HG02798 (cell line): Measurements from ENCODE around the gene ANKRD35.
"Not testable (repeated sequence)": the region's sequence is repeated elsewhere in the genome, so short reads cannot be mapped to it uniquely, and the experiment has no call there.

ENCODE experiments used
- ATAC-seq: cut with Tn5 transposase; IDR thresholded peaks from one replicate; pipeline ENCODE4 v1.9.1; 2021; ENCODE audit warnings: mild to moderate bottlenecking; ENCODE audit not compliant: unreplicated experiment, poor library complexity

Gene ANKRD35

GRCh38 chr1:145858901-145859490 is 26.7 kb downstream of the ANKRD35 start, which contains the start of gene PIAS3:
TSS of gene PIAS3 (minus strand) at chr1:145859081. CDS start at chr1:145858990, 91 bp downstream.
- ATAC-seq, result peak; percentile 89

DNA sequence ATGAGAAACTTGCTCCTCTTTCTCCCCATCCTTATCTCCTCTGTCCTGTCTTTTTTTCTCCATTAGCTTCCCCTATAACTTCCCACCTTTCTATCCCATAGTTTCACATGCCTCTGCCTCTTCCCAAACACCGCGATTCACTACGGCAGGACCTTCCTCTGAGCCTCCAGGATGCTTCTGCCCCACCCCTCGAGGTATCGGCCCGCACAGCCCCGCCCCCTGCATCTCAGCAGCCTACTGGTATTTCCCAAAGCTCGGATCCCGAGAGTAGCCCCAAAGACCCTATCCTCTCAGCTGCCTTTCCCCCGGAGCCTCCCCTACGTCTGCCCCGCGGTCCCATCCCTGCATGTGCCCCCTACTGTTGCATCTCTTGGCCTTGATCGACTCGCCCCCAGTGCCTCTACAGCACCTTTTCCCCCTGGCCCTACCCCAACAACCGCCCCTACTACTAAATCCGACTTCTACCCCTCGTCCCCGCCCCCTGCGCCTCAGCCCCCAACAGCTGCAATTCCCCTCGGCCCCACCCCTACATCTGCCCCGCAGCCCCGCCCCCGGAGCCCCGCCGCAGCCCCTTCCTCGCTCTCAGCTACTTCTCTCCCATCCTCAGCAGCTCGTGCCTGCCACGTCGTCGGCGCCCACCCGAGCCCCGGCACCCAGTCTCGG is 27.3 kb downstream of the ANKRD35 start:
- no peak for ATAC-seq

GRCh38 chr1:145857170-145857569 is 28.5 kb downstream of the ANKRD35 start:
- ATAC-seq, result no peak

GRCh38 chr1:145855426-145855948 is 30.2 kb downstream of the ANKRD35 start:
- no peak for ATAC-seq

GRCh38 chr1:145849356-145850160 is 36.1 kb downstream of the ANKRD35 start:
- ATAC-seq, result no peak

DNA sequence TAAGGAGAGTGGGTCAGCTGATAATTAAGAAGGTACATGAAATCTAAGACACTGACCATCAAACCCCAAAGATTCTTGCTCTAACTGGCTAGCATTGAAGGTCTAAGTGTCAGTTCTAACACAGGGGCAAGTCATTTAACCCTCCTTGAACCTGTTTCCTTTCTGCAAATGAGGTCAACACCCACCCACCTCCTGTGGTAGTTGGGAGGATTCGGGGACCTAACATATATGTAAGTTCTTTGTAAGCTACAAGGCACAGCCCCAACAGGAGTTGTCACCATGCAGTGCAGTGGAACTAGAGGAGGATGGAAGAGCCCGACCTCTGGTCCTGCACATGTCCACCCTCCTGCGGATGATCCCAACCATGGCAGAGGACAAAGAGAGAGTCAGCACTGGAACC is 37.8 kb downstream of the ANKRD35 start:
- ATAC-seq, result no peak

DNA sequence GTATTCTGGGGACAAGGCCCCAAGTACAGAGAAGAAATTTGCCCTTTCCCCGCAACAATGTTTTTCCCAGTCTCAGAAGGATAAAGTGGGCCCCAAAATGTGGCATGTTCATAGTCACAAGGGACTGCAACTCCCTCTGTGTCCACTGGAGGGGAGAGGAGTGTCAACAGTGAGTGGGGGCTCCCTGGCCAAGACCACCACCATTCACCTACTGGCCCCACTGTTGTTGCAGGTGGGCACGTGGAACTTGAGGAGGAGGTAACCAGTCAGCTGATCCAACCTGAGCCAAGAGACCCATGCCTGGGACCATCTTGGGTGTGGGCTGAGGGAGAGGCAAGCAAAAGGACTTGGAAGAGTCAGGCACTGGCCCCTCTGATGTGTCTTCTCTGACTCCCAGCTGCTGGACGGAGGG is 39.5 kb downstream of the ANKRD35 start:
- ATAC-seq, result no peak

GRCh38 chr1:145845514-145846161 is 40.0 kb downstream of the ANKRD35 start, which contains the start of gene NUDT17:
TSS of gene NUDT17 (plus strand) at chr1:145845630. CDS start at chr1:145845641, 11 bp downstream.
- ATAC-seq, result peak; percentile 72

- ATAC-seq, result peak; percentile 61
Observed at GRCh38 chr1:145845144-145845513, 40.5 kb downstream of the ANKRD35 start.

- ATAC-seq, result no peak
Observed at GRCh38 chr1:145843031-145843430, 42.6 kb downstream of the ANKRD35 start.

DNA sequence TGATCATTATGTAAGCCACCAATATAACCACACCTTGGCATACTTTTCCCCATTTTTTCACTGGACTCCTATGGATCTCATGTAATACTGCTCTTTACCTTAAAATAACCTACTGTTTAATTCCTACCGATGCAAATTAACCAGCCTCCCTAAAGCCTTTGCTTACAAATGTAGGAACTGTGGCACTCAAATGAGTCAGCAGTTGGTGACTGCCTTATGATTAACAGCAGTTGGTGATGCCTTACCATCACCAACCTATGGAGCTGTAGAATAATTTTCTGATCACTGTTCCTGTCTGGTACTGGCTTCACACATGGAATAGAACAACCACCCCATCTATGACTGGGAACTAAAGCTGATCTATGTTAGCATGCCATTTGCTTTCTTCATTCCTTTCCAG is 48.0 kb downstream of the ANKRD35 start:
- no peak for ATAC-seq

DNA sequence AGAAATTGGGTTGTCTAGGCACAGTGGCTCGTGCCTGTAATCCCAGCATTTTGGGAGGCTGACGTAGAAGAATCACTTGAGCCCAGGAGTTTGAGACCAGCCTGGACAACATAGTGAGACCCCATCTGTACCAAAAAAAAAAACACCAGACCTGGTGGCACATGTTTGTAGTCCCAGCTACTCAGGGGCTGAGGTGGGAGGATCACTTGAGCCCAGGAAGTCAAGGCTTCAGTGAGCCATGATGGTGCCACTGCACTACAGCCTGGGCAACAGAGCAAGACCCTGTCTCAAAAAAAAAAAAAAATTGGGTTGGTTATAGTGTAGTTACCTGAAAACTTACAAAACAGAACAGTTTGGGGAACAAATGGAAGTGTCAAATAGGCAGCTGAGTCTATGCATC is 54.9 kb downstream of the ANKRD35 start:
- ATAC-seq, result not testable (repeated sequence)

DNA sequence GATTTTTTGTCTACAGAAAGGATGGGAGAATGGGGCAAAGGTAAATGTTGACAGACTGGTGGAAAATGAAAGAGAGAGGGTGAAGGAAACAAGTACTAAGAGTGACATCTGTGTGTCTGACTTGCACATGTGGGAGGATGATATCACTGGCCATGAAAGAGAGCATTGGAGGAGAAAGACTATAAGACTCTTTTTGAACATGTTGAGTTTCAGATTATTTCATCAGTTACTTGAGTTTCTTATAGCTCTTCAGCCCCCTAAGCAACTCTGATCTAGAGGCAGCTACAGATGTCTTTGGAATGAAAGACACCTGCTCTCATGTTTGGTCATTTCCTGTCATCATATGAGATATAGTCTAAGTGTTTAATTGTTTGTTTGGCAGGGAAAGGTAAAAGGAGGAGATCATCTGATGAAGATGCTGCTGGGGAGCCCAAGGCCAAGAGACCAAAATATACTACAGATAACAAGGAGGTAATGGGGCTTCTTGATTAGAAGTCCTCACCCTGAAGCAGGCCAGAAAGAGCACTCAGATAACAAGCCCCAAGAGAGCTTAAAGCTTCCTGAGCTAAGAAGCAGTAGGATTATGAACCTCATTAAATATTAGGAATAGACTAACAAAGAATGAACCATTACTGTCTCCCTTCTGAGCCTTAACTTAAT is 57.2 kb downstream of the ANKRD35 start:
- no peak for ATAC-seq

DNA sequence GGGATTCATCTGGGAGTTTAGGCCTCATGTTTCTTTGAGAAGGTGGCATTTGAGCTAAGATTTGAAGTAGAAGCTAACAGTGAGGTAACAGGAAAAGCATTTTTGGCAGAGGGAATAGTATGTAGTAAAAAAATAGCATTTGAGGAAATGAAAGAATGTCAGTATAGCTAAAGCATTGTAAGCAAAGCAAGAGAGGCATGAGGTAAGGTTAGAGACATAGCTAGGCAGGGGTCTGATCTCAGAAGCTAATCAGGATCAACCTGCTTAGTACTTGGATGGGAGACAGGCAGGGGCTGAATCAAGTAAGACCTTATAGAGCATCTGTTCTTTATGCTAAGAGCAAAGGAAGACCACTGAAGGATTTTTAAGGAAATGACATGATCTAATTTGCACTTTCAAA is 57.7 kb downstream of the ANKRD35 start:
- no peak for ATAC-seq

DNA sequence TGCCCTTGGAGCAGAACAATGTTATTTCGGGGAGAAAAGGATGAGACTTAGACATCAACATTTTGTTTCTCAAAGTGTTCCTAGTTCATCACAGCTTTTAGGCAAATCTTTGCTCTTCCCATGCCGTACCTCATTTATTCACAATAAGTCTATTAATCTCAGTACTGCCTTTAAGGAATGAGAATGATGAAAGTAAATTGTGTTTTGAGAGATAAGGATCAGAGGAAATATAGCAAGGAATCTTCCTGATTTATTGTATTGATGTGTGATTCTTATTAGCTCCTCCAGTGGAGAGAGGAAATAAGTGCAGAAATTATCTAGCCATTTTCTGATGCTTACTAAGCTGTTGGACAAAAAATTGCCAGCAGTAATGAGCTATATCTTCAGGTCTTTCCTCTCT is 59.6 kb downstream of the ANKRD35 start:
- ATAC-seq, result no peak

DNA sequence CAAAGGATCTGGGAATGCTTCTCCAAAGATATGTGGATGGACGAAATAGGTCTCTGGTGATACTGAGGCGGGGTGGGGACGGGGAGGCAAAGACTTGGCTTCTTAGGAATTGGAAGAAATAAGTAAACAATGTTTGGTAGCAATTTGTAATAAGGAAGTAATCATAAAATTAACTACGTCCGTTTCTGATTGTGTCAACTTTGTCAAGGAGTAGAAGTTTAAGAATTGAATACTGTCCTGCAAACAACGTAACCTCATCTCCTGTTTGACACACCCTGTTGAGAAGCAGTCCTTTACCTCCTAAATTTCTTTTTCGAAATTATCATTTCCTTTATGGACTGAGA is 61.2 kb downstream of the ANKRD35 start:
- no peak for ATAC-seq

DNA sequence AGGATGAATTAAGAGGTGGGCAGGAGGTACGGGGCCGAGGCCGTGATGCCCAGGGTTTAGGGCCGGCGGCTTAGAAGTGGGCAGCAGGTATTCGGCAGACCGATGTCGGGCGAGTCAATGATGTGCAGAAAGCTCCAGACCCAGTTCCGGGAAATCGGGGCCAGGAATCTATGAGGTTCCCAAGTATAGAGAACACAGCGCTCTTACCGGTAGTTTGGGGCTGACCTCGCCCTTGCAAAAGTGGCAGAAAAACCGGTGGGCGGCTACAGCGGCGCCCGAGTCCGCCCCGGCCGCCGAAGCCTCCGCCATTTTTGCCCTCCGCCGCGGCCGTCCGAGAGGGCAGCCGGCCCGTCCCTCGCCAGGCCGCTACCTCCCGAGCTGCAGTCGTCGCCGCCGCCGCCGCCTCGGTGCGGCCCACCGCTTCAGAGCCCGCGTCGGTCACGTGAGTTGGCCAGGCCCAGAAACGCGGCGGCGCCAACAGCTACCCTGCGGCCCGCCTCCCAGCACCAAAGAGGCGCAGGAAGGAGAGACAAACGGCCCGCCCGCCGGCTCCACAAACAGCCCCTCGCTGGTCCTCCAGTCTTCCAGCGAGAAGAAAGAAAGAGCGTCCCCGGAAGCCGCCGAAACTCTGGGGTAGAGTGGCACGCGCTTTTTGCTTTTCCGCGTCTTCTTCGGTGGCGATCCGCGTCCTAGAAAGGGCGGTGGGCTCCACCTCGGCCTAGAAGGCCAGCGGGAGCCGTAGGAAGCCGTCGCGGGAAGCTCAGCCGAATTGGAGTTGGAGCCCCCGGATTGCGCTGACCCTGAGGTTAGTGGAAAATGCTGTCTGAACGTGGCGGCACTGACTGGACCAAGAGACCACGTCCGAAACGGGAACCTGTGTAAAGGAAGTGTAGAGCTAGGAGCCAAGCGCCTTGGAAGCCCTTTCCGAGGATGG is 61.8 kb downstream of the ANKRD35 start, which contains the start of the genes POLR3C and RNF115:
Gene POLR3C (plus strand): TSS at position 636 of the 934 bp plus-strand sequence. CDS start 1,577 bp downstream, outside the sequence.
Gene RNF115 (minus strand): TSS at position 531 of the 934 bp plus-strand sequence. CDS start 222 bp downstream, at position 309.
- ATAC-seq, result peak; percentile 95

DNA sequence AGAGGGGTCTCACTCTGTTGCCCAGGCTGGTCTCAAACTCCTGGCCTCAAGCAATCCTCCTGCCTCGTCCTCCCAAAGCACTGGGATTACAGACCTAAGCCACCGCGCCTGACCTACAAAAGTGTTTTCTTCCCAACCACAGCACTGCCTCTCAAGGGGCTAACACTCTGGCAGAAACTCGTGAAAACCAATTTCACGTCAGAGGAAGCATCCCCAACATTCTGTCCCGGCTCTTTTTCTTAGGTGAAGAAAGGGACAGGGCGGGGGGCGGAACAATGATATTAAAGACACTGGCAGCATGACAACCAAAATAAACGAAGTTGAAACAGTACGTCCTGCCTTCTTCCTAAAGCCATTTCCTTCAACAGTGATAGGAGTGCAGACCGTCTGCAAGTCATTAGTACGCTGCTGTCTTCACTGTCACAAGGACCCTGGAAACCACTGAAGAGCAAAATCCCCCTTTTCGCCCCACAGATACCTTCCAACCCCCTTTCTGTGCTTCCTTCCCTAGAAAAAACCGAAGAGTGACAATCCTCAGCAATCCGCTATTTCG is 62.8 kb downstream of the ANKRD35 start:
- not testable (repeated sequence) for ATAC-seq
